A549 (cell line): ENCODE data around the gene MBNL1. TPM values are rescaled to one million over a fixed set of nuclear protein-coding genes. Genes with fewer than 3 reads are reported as not detected.

Source experiments
- ATAC-seq, 2 experiments: fragments of 200-7000 bp in 1 of 2; fragments of >200 bp in 1 of 2; cut with Nextera tagmentation in 1 of 2; cut with Tn5 transposase in 1 of 2; 3 replicates each; pipeline versions ENCODE4 v1.8.0 to v1.9.1; 2018 to 2020; ENCODE audit warnings: mild to moderate bottlenecking in 1 of 2, moderate library complexity in 1 of 2
- CTCF ChIA-PET: fragments of 300-600 bp; sonication (Branson Sonifier 250); formaldehyde crosslinking; extraction: SDS; loops from one replicate; lab custom pipeline; 2021; ENCODE audit warnings: antibody characterized with exemption, inconsistent platforms; lab: Yijun Ruan, JAX
- POLR2A ChIA-PET: fragments of 350-600 bp; formaldehyde crosslinking; extraction: SDS; loops from one replicate; lab custom pipeline; 2021; ENCODE audit warnings: antibody characterized with exemption, inconsistent platforms; lab: Yijun Ruan, JAX
- DNase-seq, 2 experiments: peaks; one replicate each; pipeline versions ENCODE4 v3.0.0 to v3.0.0-alpha.2; 2011 to 2016; ENCODE audit warnings: low read depth in 1 of 2, low spot score in 1 of 2
- FAIRE-seq: peaks from 2 replicates; lab custom pipeline; 2011; peaks lifted over from hg19 to GRCh38; lab: Jason Lieb, UNC
- H3K27ac ChIP-seq, 2 experiments: fragments of >200 bp; sonication (Bioruptor Twin); formaldehyde crosslinking; 3 replicates each; pipeline ENCODE4 v1.5.1; 2016 to 2017
- H3K4me1 ChIP-seq: fragments of >200 bp; sonication (Bioruptor Twin); formaldehyde crosslinking; 3 replicates; pipeline ENCODE4 v1.6.1; 2016
- H3K4me2 ChIP-seq: fragments of >200 bp; sonication (Bioruptor Twin); formaldehyde crosslinking; 3 replicates; pipeline ENCODE4 v1.6.1; 2016
- H3K4me3 ChIP-seq: fragments of >200 bp; sonication (Bioruptor Twin); formaldehyde crosslinking; 3 replicates; pipeline ENCODE4 v1.5.1; 2016
- H3K9me3 ChIP-seq: fragments of >200 bp; sonication (Bioruptor Twin); formaldehyde crosslinking; 3 replicates; pipeline ENCODE4 v1.6.1; 2016
- CBX8 ChIP-seq: fragments of 200-600 bp; sonication (generic); IDR thresholded peaks from 2 replicates; pipeline ENCODE4 v1.6.1; 2016
- CTCF ChIP-seq: fragments of >200 bp; sonication (Bioruptor Twin); formaldehyde crosslinking; IDR thresholded peaks from 3 replicates; pipeline ENCODE4 v1.5.1; 2016
- EHF ChIP-seq: fragments of 250-450 bp; sonication (Bioruptor Pico); IDR thresholded peaks from 2 replicates; pipeline ENCODE4 v1.5.0; 2020; ENCODE audit warnings: mild to moderate bottlenecking
- ELK1 ChIP-seq: fragments of 150-350 bp; IDR thresholded peaks from 2 replicates; pipeline ENCODE4 v1.6.1; 2014; ENCODE audit warnings: low read depth, mild to moderate bottlenecking, low read length
- FOXS1 ChIP-seq: fragments of 250-450 bp; sonication (Bioruptor Pico); IDR thresholded peaks from 2 replicates; pipeline ENCODE4 v1.5.0; 2020; ENCODE audit warnings: mild to moderate bottlenecking, moderate library complexity
- HES2 ChIP-seq: fragments of >200 bp; sonication (Bioruptor Twin); formaldehyde crosslinking; IDR thresholded peaks from 2 replicates; pipeline ENCODE4 v1.6.1; 2016
- HEYL ChIP-seq: fragments of 250-450 bp; sonication (Bioruptor Pico); IDR thresholded peaks from 2 replicates; pipeline ENCODE4 v1.8.0; 2021; ENCODE audit warnings: mild to moderate bottlenecking, moderate library complexity
- HMGXB4 ChIP-seq: fragments of 250-450 bp; sonication (Bioruptor Pico); IDR thresholded peaks from 2 replicates; pipeline ENCODE4 v1.5.0; 2021; ENCODE audit warnings: mild to moderate bottlenecking, moderate library complexity, borderline replicate concordance
- MAFK ChIP-seq: fragments of 450-650 bp; IDR thresholded peaks from 2 replicates; pipeline ENCODE4 v1.6.1; 2014; ENCODE audit not compliant: partially characterized antibody
- MAX ChIP-seq: IDR thresholded peaks from 2 replicates; pipeline ENCODE4 v1.6.1; 2012
- NFE2L2 ChIP-seq: fragments of 150-350 bp; conservative IDR thresholded peaks from 2 replicates; pipeline ENCODE4 v1.6.1; 2014; ENCODE audit warnings: low read length
- PHF8 ChIP-seq: fragments of 200-600 bp; sonication (generic); IDR thresholded peaks from 2 replicates; pipeline ENCODE4 v1.6.1; 2016; ENCODE audit warnings: low read depth, mild to moderate bottlenecking, antibody characterized with exemption, moderate library complexity, borderline replicate concordance
- POLR2A ChIP-seq: IDR thresholded peaks from 2 replicates; pipeline ENCODE4 v1.6.1; 2012; ENCODE audit warnings: mild to moderate bottlenecking, low read length
- RARB ChIP-seq: fragments of 250-450 bp; sonication (Bioruptor Pico); IDR thresholded peaks from 2 replicates; pipeline ENCODE4 v1.8.0; 2021; ENCODE audit warnings: mild to moderate bottlenecking, moderate library complexity
- RCOR1 ChIP-seq: fragments of 150-350 bp; IDR thresholded peaks from 2 replicates; pipeline ENCODE4 v1.6.1; 2014; ENCODE audit warnings: antibody characterized with exemption, low read length, low read depth
- REST ChIP-seq: fragments of 200-600 bp; sonication (generic); IDR thresholded peaks from 2 replicates; pipeline ENCODE4 v1.6.1; 2016; ENCODE audit warnings: antibody characterized with exemption, mild to moderate bottlenecking, moderate library complexity
- TFCP2L1 ChIP-seq: fragments of 250-450 bp; sonication (Bioruptor Pico); IDR thresholded peaks from 2 replicates; pipeline ENCODE4 v1.5.0; 2021; ENCODE audit warnings: mild to moderate bottlenecking
- USF2 ChIP-seq: fragments of 450-650 bp; IDR thresholded peaks from 2 replicates; pipeline ENCODE4 v1.6.1; 2014; ENCODE audit warnings: antibody characterized with exemption
- ZFP36 ChIP-seq: fragments of 450-650 bp; IDR thresholded peaks from 2 replicates; pipeline ENCODE4 v1.6.1; 2014; ENCODE audit warnings: borderline replicate concordance; ENCODE audit not compliant: partially characterized antibody
- whole genome bisulfite sequencing: methylation state at CpG from one replicate; pipeline ENCODE4 v1.1.6; 2017; ENCODE audit errors: missing lambda C conversion rate; 5-methylcytosine and 5-hydroxymethylcytosine counted together
- polyA plus RNA-seq, 4 experiments: library from polyadenylated mRNA; depleted of rRNA in 3 of 4; stranded (reverse); fragments of >200 nt; fragmentation: RNase III in 1 of 4; extraction: RNeasy Plus Mini Kit Qiagen cat#74134 plus additional on column Dnase treatment in 1 of 4; gene quantifications; 2 replicates in 3 of 4; 3 replicates in 1 of 4; pipeline ENCODE4 v1.2.3, GENCODE V29; 2011 to 2017

The MBNL1 gene
- polyA plus RNA-seq, 2 of the 4 experiments (the other 2 are of a cell fraction), result 60.5 to 92.5 TPM

- no peak overlapping the region for H3K27ac ChIP-seq
- FAIRE-seq (no peak), DNase-seq (no peak), ATAC-seq (no peak)
- no peak overlapping the region for H3K4me2 ChIP-seq
- CTCF ChIA-PET, result interaction anchor here (0.9 to 1.6 kb wide), 2 partner anchors 18 to 68 kb away, joined by 3 to 4 read pairs; no protein-coding TSS in a partner anchor
- H3K4me3 ChIP-seq, result no peak overlapping the region
- H3K9me3 ChIP-seq, result no peaks in the 10 kb centered on the region
- POLR2A ChIA-PET, result no interaction called here
- no peaks in the 10 kb centered on the region for H3K4me1 ChIP-seq
- TF ChIP-seq RCOR1 (no peak), ELK1 (no peak), ZFP36 (no peak), HES2 (no peak), RARB (CRISPR knock-in tag) (no peak), REST (no peak), CBX8 (no peak), HMGXB4 (no peak), MAFK (no peak), FOXS1 (no peak), CTCF (no peak), PHF8 (no peak), USF2 (no peak), MAX (no peak), NFE2L2 (no peak), HEYL (no peak), POLR2A (no peak), EHF (CRISPR knock-in tag) (no peak), TFCP2L1 (CRISPR knock-in tag) (no peak)
- WGBS, result 58% methylated on average over 5 of the region's 5 CpGs
These were observed 237.2 kb downstream of the MBNL1 start for GRCh38 chr3:152505926-152506325.
